Frontal cortex (tissue), 4 donors: ENCODE data around the gene PARK7. TPM values are rescaled to one million over a fixed set of nuclear protein-coding genes. Genes with fewer than 3 reads are reported as not detected.

ENCODE experiments used
- DNase-seq, 2 donors: peaks; one replicate each; pipeline ENCODE4 v3.0.0; 2012; ENCODE audit warnings: low spot score in 2 of 2
- FAIRE-seq: peaks from 2 replicates; lab custom pipeline; 2012; peaks lifted over from hg19 to GRCh38; lab: Jason Lieb, UNC
- total RNA-seq: library from RNA; depleted of rRNA; stranded (reverse); fragments of >200 nt; gene quantifications from one replicate; pipeline ENCODE4 v1.2.3, GENCODE V29; 2014
- donor health status: control.
- donor health status: control.
- donor health status: control.

The PARK7 gene
- total RNA-seq, 1 donor from 2014 or later, result 160 TPM

GRCh38 chr1:7975212-7975865 is 13.8 kb downstream of the PARK7 start:
- FAIRE-seq, result no peak
- peak; percentile 34 to 69 for DNase-seq

GRCh38 chr1:7980984-7981383 is 19.5 kb downstream of the PARK7 start:
- DNase-seq, result no peak

GRCh38 chr1:7983086-7983778 is 21.7 kb downstream of the PARK7 start:
- FAIRE-seq (no peak), DNase-seq (no peak)

More at GRCh38 chr1:7980984-7981383, 19.5 kb downstream of the PARK7 start:
- FAIRE-seq, result no peak

- DNase-seq (no peak), FAIRE-seq (no peak)
These were observed 23.3 kb downstream of the PARK7 start for GRCh38 chr1:7984811-7985210.

- FAIRE-seq, result no peak
- no peak for DNase-seq
These were observed 24.5 kb downstream of the PARK7 start for GRCh38 chr1:7985851-7986612.

GRCh38 chr1:7987528-7987927 is 26.0 kb downstream of the PARK7 start:
- FAIRE-seq (no peak), DNase-seq (no peak)

GRCh38 chr1:7988576-7988975 is 27.1 kb downstream of the PARK7 start:
- FAIRE-seq (no peak), DNase-seq (no peak)

- DNase-seq (no peak), FAIRE-seq (no peak)
These were observed 28.4 kb downstream of the PARK7 start for GRCh38 chr1:7989762-7990428.

- no peak for FAIRE-seq
- DNase-seq, result no peak
These were observed 30.3 kb downstream of the PARK7 start for GRCh38 chr1:7991504-7992440.

GRCh38 chr1:7992885-7993284 is 31.4 kb downstream of the PARK7 start:
- FAIRE-seq (no peak), DNase-seq (no peak)

GRCh38 chr1:7993593-7994479 is 32.3 kb downstream of the PARK7 start:
- FAIRE-seq (no peak), DNase-seq (no peak)

- no peak for DNase-seq
- FAIRE-seq, result no peak
These were observed 33.3 kb downstream of the PARK7 start for GRCh38 chr1:7994827-7995226.

- no peak for DNase-seq
- no peak for FAIRE-seq
These were observed 33.9 kb downstream of the PARK7 start for GRCh38 chr1:7995437-7995836.

GRCh38 chr1:8002329-8002910 is 40.9 kb downstream of the PARK7 start:
- no peak for DNase-seq
- no peak for FAIRE-seq

GRCh38 chr1:8002921-8003320 is 41.4 kb downstream of the PARK7 start:
- FAIRE-seq, result no peak
- no peak for DNase-seq

- FAIRE-seq, result no peak
These were observed 42.1 kb downstream of the PARK7 start for GRCh38 chr1:8003438-8004112.

GRCh38 chr1:8004113-8004802 is 42.7 kb downstream of the PARK7 start:
- FAIRE-seq (no peak), DNase-seq (no peak)

More at GRCh38 chr1:8003438-8004112, 42.1 kb downstream of the PARK7 start:
- DNase-seq, result no peak
